NOMO-1 treated with dmso at 0.1 percent for 144 hours (cell line): Measurements from ENCODE around the gene GCDH.
A peak's percentile ranks its signal among the peaks of the same experiment; 100 is the strongest.
"Not testable (repeated sequence)": the region's sequence is repeated elsewhere in the genome, so short reads cannot be mapped to it uniquely, and the experiment has no call there.

Experiments used
- DNase-seq: peaks from one replicate; lab custom pipeline; 2025; ENCODE audit not compliant: unreplicated experiment; lab: John Stamatoyannopoulos, UW

Gene GCDH

GRCh38 chr19:12899891-12900518, 9.0 kb downstream of the GCDH start:
- no peak for DNase-seq

GRCh38 chr19:12907166-12907565, 16.2 kb downstream of the GCDH start:
- DNase-seq = no peak

- DNase-seq = no peak
These were observed 21.6 kb downstream of the GCDH start for GRCh38 chr19:12912571-12912970.

GRCh38 chr19:12913011-12913561, 22.1 kb downstream of the GCDH start:
- DNase-seq = no peak

DNA sequence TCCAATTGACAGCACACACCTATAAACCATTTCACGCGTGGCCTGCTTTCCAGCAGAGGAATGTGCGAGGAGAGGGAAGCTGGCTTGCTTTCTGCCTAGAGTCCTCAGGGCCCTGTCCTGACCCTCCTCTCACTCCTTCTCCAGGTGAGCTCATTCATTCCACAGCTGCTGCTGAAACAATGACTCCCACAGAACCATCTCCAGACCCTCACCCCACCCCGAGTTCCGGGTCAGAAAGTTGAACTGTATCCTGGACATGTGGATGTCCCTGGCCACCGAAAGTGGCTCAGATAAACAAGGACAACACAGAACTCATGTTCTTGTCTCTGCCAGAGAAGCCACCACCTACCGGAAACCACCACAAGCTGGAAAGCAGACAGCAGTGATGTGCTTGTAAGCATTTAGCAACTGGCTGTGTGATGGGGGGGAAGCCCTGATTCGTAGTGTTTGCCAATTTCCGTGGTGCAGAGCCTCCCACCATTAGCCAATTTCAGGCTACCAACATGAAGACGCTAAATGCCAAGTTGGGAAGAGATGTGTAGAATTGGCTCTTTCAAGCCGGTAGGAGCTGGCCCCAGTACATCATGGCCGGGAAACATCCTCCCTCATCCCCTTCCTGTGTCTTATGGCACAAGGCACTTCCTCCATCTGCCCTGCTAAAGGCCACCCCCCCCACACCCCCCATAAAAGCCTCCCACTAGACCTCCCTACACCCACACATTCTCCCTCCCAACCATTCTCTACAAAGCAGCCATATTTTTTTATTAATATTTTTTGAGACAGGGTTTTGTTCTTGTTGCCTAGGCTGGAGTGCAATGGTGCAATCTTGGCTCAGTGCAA, 23.1 kb downstream of the GCDH start:
- peak; percentile 37 for DNase-seq

DNA sequence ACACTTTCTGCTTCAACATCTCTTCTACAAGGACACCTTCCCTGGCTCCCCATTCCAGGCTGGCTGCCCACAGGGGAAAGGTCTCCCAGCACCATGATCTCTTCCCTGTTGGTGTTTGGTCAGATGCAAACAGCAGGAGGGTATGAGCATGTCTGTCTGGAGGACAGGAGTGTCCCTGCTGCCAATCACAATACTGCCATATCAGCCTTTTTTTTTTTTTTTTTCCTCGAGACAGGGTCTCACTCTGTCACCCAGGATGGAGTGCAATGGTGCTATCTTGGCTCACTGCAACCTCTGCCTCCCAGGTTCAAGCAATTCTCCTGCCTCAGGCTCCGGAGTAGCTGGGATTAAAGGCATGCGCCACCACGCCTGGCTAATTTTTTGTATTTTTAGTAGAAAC, 24.9 kb downstream of the GCDH start:
- DNase-seq = not testable (repeated sequence)

GRCh38 chr19:12918253-12918652, 27.3 kb downstream of the GCDH start:
- no peak for DNase-seq

DNA sequence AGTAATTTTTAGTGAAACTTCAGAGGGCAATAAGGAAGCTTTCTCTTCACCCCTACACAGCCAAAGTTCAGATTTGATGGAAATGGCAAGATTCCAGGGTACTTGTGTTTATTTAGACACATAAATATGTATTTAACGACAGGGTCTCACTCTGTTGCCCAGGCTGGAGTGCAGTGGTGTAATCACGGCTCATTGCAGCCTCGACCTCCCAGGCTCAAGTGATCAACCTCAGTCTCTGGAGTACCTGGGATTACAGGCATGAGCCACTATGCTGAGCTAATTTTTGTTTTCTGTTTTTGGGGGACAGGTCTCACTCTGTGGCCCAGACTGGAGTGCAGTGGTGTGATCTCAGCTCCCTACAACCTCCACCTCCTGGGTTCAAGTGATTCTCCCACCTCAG, 30.1 kb downstream of the GCDH start:
- DNase-seq = no peak

DNA sequence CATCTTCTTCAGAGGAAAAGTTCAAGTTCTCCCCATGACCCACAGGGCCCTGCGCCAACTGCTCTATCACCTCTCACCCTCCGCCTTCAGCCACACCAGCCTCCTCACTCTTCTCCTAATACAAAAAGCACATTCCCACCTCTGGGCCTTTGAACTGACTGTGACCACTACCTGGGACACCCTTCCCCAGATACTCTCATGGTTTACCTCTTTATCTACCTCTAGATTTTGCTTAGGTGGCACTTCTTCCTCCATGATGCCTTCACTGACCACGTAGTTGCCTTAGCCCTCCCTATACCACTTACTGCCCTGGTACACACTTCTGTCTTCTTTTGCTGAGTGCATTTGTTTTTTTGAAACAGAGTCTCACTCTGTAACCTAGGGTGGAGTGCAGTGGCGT, 32.0 kb downstream of the GCDH start:
- no peak for DNase-seq

DNA sequence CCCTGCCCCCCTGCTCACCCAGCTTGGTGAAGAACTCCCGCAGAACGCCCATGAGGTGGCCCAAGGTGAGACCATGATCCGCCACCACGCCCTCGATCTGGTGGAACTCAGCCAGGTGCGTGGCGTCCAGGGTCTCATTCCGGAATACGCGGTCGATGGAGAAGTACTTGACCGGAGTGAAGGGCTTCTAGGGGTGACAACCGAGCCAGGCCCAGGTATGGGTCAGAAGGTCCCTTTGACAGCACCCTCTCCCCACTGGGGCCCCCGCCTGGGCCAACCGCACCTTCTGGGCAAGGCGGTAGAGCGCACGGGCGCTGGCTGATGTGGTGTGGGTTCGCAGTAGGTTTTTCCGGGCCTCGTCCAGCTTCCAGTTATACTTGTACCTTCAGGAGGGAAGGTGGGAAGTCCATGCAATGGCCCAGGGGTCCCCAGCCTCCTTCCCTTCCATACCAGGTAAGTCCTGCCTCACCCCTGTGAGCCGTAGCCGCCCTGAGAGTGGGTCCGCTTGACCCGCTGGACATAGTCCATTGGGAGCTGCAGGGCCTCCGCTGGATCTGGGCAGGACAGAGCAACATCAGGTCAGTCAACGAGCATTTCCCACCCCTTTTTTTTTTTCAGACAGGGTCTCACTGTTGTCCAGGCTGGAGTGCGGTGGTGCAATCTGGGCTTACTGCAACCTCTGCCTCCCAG, 33.8 kb downstream of the GCDH start:
- no peak for DNase-seq

- DNase-seq = no peak
These were observed 39.2 kb downstream of the GCDH start for GRCh38 chr19:12930002-12930645.

DNA sequence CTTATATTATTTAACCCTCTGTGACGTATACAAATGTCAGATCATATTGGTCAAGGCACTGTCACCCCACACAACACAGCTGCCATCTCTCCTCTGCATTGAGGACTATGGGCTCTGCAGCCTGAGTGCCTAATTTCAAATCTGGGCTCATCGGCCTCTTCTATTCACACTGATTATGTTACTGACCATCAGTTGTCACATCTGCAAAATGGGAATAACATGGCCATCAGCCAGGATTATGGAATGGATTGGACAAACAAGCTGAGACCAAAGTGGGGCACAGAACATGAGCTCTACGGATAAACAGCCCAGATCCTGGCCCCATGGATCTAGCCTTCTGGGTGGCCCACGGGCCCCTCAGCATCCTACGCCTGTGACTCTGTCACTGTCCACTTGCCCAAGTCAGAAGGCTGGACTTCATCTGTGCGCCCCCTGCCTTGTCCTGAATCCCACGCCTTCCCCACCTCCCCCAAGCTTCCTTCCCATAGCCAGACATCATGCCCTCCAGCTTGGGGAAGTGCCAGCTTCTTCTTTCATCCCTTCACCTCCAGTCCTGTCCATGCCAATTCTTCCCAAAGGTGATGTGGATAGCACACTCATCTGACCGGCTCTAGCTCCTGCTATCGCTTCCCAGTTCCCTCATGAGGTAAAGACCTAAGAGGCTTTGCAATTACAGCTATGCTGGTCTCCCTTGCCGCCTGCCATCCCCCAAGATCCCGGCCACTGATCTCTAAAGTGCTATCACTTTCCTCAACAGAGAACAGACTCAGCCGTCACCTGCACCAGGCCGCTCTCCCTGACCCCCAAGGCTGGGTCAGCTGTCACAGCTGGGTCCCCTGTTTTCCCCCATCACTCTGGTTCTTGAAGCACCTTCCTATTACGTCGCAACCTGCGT, 41.7 kb downstream of the GCDH start:
- DNase-seq = no peak

DNA sequence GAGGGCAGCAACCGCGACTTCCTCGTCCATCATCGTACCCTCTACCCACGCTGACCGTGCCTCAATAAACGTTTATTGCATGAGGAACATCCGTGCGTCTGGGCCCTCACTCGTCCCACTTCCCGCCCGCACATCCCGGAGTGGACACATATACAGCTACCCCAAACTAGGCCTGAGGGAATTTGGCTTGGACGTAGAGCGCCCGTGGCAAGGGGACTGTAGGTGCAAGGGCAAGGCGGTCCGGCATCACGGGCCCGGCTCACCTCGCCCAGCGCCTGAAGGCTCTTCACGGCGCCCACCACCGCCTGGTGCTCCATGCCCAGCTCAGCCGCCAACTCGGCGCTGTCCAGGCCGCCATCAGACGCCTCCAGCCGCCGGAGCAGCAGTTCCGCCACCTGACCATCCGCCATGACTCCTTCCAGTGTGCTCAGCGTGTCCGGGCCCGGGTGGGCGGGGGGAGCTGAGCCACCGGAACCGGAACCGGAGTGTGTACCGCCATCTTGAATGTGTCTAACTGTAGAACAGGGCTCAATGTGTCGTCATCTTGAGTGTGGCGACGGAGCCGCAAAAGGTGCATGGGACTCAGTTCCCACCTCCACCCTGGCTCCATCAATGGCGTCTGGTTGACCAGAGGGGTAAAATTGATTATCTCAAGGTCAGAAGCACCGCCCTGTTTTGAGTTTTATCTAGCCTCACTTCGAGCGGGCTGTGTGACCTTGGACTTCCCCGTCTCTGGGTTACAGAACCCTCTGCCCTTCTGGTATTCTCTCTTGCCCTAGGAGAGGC, 42.5 kb downstream of the GCDH start, which contains the start of gene FARSA:
TSS of gene FARSA (minus strand) at position 425 of the 786 bp plus-strand sequence. CDS start at position 410, 15 bp downstream.
- DNase-seq = peak; percentile 88

GRCh38 chr19:12935071-12935470, 44.1 kb downstream of the GCDH start:
- DNase-seq = no peak

- no peak for DNase-seq
These were observed 45.6 kb downstream of the GCDH start for GRCh38 chr19:12936582-12936981.

DNA sequence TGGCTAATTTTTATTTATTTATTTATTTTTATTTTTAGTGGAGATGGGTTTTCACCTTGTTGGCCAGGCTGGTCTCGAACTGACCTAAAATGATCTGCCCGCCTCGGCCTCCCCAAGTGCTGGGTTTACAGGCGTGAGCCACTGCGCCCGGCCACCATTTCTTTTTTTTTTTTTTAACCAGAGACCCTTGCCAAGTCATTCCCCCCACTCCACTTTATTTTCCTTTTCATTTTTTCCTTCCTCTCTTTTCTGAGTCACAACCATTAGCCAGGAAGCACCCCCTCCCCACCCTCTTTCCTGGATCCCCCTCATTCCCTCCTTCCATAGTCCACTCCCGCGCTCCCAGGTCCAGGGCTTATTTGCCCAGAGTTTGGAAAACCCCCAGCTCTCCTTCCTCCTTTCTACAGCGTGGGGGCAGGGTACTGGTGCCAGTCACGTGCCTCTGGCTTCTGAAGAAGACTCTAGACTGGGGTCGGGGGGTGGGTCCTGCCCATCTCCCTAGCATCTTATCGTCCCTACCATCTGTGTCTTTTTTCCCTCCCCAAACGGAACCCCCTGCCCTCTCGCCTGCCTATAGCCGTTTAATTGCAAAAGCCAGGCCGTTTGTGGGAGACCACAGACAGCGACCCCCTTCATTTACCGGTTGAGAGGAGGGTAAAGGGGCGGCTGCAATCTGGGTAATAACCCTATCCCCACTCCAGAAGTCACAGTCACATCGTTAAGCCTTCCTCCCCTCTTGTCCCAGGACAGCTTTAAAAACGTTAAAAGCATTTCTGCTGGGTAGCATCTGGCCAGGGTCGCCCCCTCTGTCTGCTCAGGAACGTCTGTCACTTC, 46.4 kb downstream of the GCDH start:
- DNase-seq = peak; percentile 83

DNA sequence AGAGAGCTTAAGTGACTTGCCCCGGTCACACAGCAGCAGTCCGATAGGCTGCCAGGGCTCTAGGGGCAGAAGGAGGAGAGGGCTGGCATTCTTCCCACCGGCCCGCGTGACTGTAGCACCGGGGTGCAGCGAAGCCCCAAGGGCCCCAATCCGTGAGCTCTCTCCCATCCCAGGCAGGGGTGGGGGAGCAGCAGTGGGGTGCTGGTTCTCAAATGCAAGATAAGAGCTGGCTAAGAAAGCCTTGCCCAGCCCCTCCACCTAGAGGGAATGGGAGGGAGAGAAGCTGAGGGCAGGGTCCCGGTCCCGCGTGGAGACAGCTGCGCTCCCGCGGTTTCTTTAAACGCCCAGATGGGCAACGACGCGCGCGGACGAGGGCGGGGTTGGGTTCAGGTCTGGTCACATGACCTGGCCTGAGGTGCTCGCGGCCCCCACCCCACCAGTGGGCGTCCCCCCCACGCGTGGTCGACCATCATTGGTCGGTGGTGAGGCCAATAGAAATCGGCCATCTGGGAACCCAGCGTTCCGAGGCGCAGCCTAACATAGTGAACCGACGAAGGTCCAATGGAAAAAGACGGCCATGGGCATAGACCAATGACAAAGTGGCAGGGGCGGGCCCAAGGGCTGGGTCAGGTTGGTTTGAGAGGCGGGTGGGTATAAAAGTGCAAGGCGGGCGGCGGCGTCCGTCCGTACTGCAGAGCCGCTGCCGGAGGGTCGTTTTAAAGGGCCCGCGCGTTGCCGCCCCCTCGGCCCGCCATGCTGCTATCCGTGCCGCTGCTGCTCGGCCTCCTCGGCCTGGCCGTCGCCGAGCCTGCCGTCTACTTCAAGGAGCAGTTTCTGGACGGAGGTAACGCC, 47.2 kb downstream of the GCDH start, which contains the start of gene CALR:
TSS of gene CALR (plus strand) at position 683 of the 852 bp plus-strand sequence. CDS start at position 754, 71 bp downstream.
- peak; percentile 100 for DNase-seq
